AML-193 (cell line): ENCODE measurements around the gene GOLGA6L2.
"Not testable (repeated sequence)": the region's sequence is repeated elsewhere in the genome, so short reads cannot be mapped to it uniquely, and the experiment has no call there.

Experiments
- DNase-seq, 2 experiments: peaks; one replicate each; lab custom pipeline; 2025; lab: John Stamatoyannopoulos, UW

GOLGA6L2 gene

GRCh38 chr15:23424111-23424904, 22.7 kb downstream of the GOLGA6L2 start:
- DNase-seq, result no peak

- no peak for DNase-seq
These were observed 23.9 kb downstream of the GOLGA6L2 start for GRCh38 chr15:23422946-23423708.

GRCh38 chr15:23422099-23422945, 24.7 kb downstream of the GOLGA6L2 start:
- DNase-seq, result no peak

GRCh38 chr15:23420806-23421575, 26.1 kb downstream of the GOLGA6L2 start:
- DNase-seq, result no peak

GRCh38 chr15:23416349-23417276, 30.4 kb downstream of the GOLGA6L2 start:
- no peak for DNase-seq

GRCh38 chr15:23415866-23416265, 31.2 kb downstream of the GOLGA6L2 start:
- DNase-seq, result not testable (repeated sequence)

- no peak for DNase-seq
These were observed 31.6 kb downstream of the GOLGA6L2 start for GRCh38 chr15:23415321-23415865.

- DNase-seq, result not testable (repeated sequence)
These were observed 34.0 kb downstream of the GOLGA6L2 start for GRCh38 chr15:23412881-23413600.

- no peak for DNase-seq
These were observed 35.2 kb downstream of the GOLGA6L2 start for GRCh38 chr15:23411841-23412240.

- DNase-seq, result no peak
These were observed 43.5 kb downstream of the GOLGA6L2 start for GRCh38 chr15:23403550-23403949.

GRCh38 chr15:23402544-23402943, 44.5 kb downstream of the GOLGA6L2 start:
- DNase-seq, result no peak

- DNase-seq, result no peak
These were observed 44.9 kb downstream of the GOLGA6L2 start for GRCh38 chr15:23402140-23402539.

- DNase-seq, result no peak
These were observed 45.4 kb downstream of the GOLGA6L2 start for GRCh38 chr15:23401627-23402026.

- DNase-seq, result not testable (repeated sequence)
These were observed 47.8 kb downstream of the GOLGA6L2 start for GRCh38 chr15:23399207-23399606.

GRCh38 chr15:23398357-23398756, 48.7 kb downstream of the GOLGA6L2 start:
- not testable (repeated sequence) for DNase-seq

GRCh38 chr15:23397779-23398178, 49.3 kb downstream of the GOLGA6L2 start:
- DNase-seq, result no peak

GRCh38 chr15:23395832-23396231, 51.2 kb downstream of the GOLGA6L2 start:
- DNase-seq, result no peak

GRCh38 chr15:23395030-23395692, 51.9 kb downstream of the GOLGA6L2 start:
- no peak for DNase-seq
